ENCODE measurements around the gene PDSS2. TPM values are rescaled to one million over a fixed set of nuclear protein-coding genes. Genes with fewer than 3 reads are reported as not detected.

Gene PDSS2
- total RNA-seq, 4 donors from 2014 or later, result 4.3 to 14.7 (median 12.1) TPM

DNA sequence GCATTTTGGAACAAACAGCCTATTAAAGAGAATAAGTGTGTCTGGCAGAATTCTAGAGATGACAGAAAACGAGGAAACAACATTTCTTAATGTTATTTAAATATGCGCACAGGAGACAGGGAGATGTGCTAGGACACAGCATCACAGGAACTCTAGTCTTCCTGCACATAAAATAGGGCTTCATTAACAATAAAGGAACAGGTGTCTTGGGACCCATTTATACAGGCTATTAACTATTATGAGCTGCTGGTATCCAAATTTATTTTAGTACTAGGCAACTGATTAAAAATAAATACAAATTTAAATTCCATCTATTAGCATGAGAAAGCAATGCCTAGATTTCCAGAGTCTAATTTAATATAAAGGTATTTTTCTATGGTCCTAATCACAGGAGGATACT, 102.3 kb downstream of the PDSS2 start:
- no peaks in the 10 kb centered on the region for H3K4me1 ChIP-seq
- DNase-seq (ENCODE audit: low spot score in 2 of 2), result no peak
- no peak overlapping the region for H3K27ac ChIP-seq
- no peaks in the 10 kb centered on the region for H3K9me3 ChIP-seq
- H3K27me3 ChIP-seq, result no peaks in the 10 kb centered on the region
- no peak for TF ChIP-seq POLR2A (IDR thresholded peaks at IDR 0.05)
- no peak for TF ChIP-seq POLR2AphosphoS5 (IDR thresholded peaks at IDR 0.05)
- TF ChIP-seq, protein P1, sequence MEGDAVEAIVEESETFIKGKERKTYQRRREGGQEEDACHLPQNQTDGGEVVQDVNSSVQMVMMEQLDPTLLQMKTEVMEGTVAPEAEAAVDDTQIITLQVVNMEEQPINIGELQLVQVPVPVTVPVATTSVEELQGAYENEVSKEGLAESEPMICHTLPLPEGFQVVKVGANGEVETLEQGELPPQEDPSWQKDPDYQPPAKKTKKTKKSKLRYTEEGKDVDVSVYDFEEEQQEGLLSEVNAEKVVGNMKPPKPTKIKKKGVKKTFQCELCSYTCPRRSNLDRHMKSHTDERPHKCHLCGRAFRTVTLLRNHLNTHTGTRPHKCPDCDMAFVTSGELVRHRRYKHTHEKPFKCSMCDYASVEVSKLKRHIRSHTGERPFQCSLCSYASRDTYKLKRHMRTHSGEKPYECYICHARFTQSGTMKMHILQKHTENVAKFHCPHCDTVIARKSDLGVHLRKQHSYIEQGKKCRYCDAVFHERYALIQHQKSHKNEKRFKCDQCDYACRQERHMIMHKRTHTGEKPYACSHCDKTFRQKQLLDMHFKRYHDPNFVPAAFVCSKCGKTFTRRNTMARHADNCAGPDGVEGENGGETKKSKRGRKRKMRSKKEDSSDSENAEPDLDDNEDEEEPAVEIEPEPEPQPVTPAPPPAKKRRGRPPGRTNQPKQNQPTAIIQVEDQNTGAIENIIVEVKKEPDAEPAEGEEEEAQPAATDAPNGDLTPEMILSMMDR (IDR thresholded peaks at IDR 0.05), result no peak
- TF ChIP-seq EP300 (IDR thresholded peaks at IDR 0.05), result no peak
- 88% methylated on average over 2 of the region's 2 CpGs for WGBS
- no peaks in the 10 kb centered on the region for H3K36me3 ChIP-seq
- no peak overlapping the region for H3K4me3 ChIP-seq

GRCh38 chr6:107355659-107356058, 103.7 kb downstream of the PDSS2 start:
- H3K27ac ChIP-seq, result no peak overlapping the region
- DNase-seq (ENCODE audit: low spot score in 2 of 2), result no peak
- 84% methylated on average over 3 of the region's 3 CpGs for WGBS
- H3K9me3 ChIP-seq, result no peaks in the 10 kb centered on the region
- H3K4me3 ChIP-seq, result no peak overlapping the region
- no peak for TF ChIP-seq POLR2A (IDR thresholded peaks at IDR 0.05)
- TF ChIP-seq, protein P1 (IDR thresholded peaks at IDR 0.05), result no peak
- TF ChIP-seq POLR2AphosphoS5 (IDR thresholded peaks at IDR 0.05), result no peak
- TF ChIP-seq EP300 (IDR thresholded peaks at IDR 0.05), result no peak
- H3K27me3 ChIP-seq, result no peaks in the 10 kb centered on the region
- no peaks in the 10 kb centered on the region for H3K4me1 ChIP-seq
- no peaks in the 10 kb centered on the region for H3K36me3 ChIP-seq

DNA sequence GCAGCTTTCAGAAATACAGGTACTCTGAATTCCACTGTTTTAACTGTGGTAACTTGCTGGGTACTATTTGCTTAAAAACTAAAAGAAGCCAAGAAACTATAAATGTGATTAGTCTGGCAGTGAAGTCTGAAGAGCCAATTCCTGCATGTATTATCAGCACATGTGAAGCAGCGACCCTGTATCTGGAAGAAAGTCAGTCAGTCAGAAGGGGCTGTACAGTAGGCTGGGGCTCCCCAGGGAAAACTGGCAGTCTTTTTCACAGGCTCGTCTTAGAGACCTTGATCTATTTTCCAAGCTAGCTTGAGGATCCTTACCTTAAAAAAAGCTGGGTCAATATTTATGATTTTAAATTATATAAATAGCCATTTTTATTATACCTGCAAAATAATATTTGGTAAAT, 104.9 kb downstream of the PDSS2 start:
- DNase-seq (ENCODE audit: low spot score in 2 of 2), result no peak
- no peaks in the 10 kb centered on the region for H3K9me3 ChIP-seq
- 67% methylated on average over 2 of the region's 2 CpGs for WGBS
- no peak overlapping the region for H3K4me3 ChIP-seq
- H3K27me3 ChIP-seq, result no peaks in the 10 kb centered on the region
- H3K27ac ChIP-seq, result no peak overlapping the region
- H3K36me3 ChIP-seq, result no peaks in the 10 kb centered on the region
- no peak for TF ChIP-seq POLR2A (IDR thresholded peaks at IDR 0.05)
- TF ChIP-seq, protein P1 (IDR thresholded peaks at IDR 0.05), result no peak
- no peak for TF ChIP-seq POLR2AphosphoS5 (IDR thresholded peaks at IDR 0.05)
- TF ChIP-seq EP300 (IDR thresholded peaks at IDR 0.05), result no peak
- no peaks in the 10 kb centered on the region for H3K4me1 ChIP-seq

DNA sequence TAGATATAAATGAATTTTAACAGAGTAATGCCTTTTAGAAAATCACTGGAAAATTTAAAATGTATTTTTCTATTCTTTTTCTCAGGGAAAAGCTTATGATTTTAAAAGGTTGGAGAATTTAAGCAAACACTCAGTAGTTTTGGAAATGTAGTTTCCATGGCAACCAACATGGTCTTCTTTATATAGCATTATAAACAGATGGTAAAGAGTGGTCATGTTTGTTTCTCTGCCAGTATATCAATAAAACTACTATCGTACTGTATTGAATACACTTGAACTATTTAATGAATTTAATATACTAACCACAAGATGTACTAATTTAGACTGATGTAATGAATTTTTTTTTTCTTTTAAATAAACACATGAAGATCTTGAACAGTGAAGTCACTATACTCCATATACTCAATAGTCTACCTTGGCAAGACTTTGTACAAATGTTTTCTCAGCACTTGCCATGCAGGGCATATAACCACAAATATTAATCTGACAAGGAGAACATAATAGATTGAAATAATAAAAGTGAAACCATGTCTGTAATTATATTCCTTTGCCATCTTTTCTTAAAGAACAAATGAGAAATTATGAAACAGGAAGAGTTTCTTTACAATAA, 105.5 kb downstream of the PDSS2 start:
- H3K4me1 ChIP-seq, result no peaks in the 10 kb centered on the region
- H3K27ac ChIP-seq, result no peak overlapping the region
- H3K27me3 ChIP-seq, result no peaks in the 10 kb centered on the region
- no peaks in the 10 kb centered on the region for H3K36me3 ChIP-seq
- no peak for TF ChIP-seq POLR2AphosphoS5 (IDR thresholded peaks at IDR 0.05)
- TF ChIP-seq EP300 (IDR thresholded peaks at IDR 0.05), result no peak
- TF ChIP-seq, protein P1 (IDR thresholded peaks at IDR 0.05), result no peak
- no peak for TF ChIP-seq POLR2A (IDR thresholded peaks at IDR 0.05)
- no peak for DNase-seq (ENCODE audit: low spot score in 2 of 2)
- H3K4me3 ChIP-seq, result no peak overlapping the region
- no peaks in the 10 kb centered on the region for H3K9me3 ChIP-seq
- WGBS, result 56% methylated on average over 1 of the region's 1 CpG

GRCh38 chr6:107348224-107348623, 111.1 kb downstream of the PDSS2 start:
- WGBS, result 93% methylated on average over 1 of the region's 1 CpG
- DNase-seq (ENCODE audit: low spot score in 2 of 2), result no peak

More at GRCh38 chr6:107348224-107348623, 111.1 kb downstream of the PDSS2 start:
- TF ChIP-seq, protein P1 (IDR thresholded peaks at IDR 0.05), result no peak
- no peak for TF ChIP-seq EP300 (IDR thresholded peaks at IDR 0.05)
- no peak for TF ChIP-seq POLR2AphosphoS5 (IDR thresholded peaks at IDR 0.05)
- TF ChIP-seq POLR2A (IDR thresholded peaks at IDR 0.05), result no peak
- no peaks in the 10 kb centered on the region for H3K9me3 ChIP-seq
- H3K36me3 ChIP-seq, result no peaks in the 10 kb centered on the region
- H3K4me1 ChIP-seq, result no peaks in the 10 kb centered on the region
- H3K4me3 ChIP-seq, result no peak overlapping the region
- H3K27me3 ChIP-seq, result no peaks in the 10 kb centered on the region
- no peak overlapping the region for H3K27ac ChIP-seq

Data from suprapubic skin (tissue), 4 donors.